Measurements from ENCODE around the gene FOLR3. TPM values are rescaled to one million over a fixed set of nuclear protein-coding genes. Genes with fewer than 3 reads are reported as not detected.
"Not testable (repeated sequence)": the region's sequence is repeated elsewhere in the genome, so short reads cannot be mapped to it uniquely, and the experiment has no call there.

FOLR3 gene
- total RNA-seq, result 1.7 TPM
- long read RNA-seq, result 0 reads

GRCh38 chr11:72135473-72135872 lies at the start of gene FOLR3:
Gene FOLR3, plus strand, starts transcription at chr11:72135725. Its CDS starts 228 bp downstream, at chr11:72135953.
- intact Hi-C loops (cut with DNase I), result not testable (repeated sequence)
- DNase-seq (ENCODE audit: missing footprints) (peak; percentile 76), ATAC-seq (peak; percentile 26)

DNA sequence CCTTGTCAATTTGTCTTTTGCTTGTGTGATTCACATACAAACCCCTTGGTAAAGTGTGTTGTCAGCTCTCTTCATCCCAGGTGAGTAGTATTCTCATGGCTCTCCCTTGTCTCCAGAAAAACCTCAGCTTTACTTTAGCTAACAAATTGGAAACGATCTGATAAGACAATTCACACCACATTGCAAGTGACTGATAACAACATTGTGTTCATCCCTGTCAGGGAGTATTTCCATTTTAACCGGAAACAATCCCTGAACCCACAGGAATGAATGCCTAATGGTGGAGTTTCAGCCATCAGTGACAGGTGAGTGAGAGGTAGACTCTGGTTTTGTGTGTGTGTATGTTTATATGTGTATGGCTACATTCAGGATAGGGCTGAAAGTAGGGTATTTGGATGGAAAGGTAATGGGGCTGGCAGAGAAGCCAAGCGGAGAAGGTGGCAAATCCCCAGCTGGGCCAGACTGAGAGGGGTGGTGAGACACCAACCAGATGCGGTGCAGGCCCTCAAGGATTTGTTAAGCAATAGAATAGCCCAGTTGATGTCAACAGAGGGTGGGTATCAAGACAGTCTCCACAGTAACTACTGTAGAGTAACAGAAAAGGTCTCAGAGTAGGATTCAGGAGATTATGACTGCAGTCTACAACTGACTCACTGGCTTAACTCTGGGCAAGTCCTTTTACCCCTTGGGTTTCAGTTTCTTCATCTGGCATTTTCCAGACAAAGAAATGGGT lies 47.3 kb upstream of the FOLR3 start:
- intact Hi-C loops (cut with DNase I), result no loop called here
- no peak for ATAC-seq

GRCh38 chr11:72091292-72091691 lies 44.2 kb upstream of the FOLR3 start:
- intact Hi-C loops (cut with DNase I), result loop anchor here (1.0 kb wide), 1 partner anchor 66 kb away; no protein-coding TSS in a partner anchor
- DNase-seq (ENCODE audit: missing footprints) (peak; percentile 76), ATAC-seq (peak; percentile 89)

More for the DNA sequence above, 47.3 kb upstream of the FOLR3 start:
- DNase-seq (ENCODE audit: missing footprints), result no peak

DNA sequence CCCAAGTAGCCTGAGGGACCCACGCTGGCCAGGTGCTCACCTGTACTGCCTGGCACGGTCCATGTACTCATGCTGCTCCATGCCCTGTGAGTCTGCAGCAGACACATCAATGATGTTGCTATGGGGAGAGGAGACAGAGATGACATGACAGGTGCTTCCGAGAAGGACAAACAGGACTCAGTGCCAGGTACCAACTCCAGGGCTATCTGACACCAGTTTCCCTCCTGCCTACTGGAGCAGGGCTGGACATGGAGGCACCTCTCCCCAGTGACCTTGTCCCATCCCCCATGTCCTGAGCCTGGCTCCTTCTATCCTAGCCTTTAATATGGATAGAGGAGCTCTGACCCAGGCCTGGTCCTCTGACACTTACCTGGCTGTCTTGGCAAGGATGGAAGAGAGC lies 36.8 kb upstream of the FOLR3 start:
- ATAC-seq (no peak), DNase-seq (ENCODE audit: missing footprints) (no peak)
- intact Hi-C loops (cut with DNase I), result no loop called here

- intact Hi-C loops (cut with DNase I), result no loop called here
- ATAC-seq (no peak), DNase-seq (ENCODE audit: missing footprints) (no peak)
These were observed 35.5 kb upstream of the FOLR3 start for GRCh38 chr11:72100009-72100408.

DNA sequence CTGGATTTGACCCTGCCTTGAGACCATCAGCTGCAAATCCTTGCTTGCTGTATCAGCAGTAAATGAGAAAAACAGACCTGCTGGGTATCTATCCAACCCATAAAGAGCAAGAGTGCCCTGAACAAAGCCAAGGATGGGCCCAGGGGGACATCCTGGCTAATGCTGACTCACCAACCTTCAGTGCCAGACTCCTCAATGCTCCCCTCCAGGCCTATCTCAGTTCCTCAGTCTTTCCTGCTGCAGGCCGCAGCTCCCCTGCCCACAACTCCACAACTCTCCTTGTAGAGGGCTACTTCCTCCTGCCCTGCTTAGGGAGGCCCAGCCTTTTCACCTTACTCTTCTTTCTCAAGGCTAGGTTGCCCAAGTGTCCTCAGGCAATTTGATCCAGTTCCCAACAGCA lies 35.1 kb upstream of the FOLR3 start:
- ATAC-seq (no peak), DNase-seq (ENCODE audit: missing footprints) (no peak)
- intact Hi-C loops (cut with DNase I), result no loop called here

GRCh38 chr11:72102162-72102561 lies 33.4 kb upstream of the FOLR3 start:
- intact Hi-C loops (cut with DNase I), result loop anchor here (2.0 kb wide), 2 partner anchors 61 to 121 kb away; no protein-coding TSS in a partner anchor
- no peak for ATAC-seq
- no peak for DNase-seq (ENCODE audit: missing footprints)

DNA sequence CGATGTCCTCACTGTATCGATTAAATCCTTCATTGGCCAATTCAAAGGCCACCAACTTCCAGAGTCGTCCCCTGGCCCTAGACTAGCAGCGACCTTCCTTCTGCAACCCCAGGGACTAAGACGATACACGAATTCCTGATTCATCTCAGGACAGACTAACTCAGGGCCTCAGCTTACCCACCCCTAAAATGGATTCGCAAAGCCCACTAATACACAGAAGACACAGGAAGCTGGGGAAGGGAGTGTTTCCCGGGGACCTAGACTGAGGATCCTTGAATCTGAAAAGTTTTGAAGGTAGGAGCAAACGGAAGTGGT lies 32.9 kb upstream of the FOLR3 start:
- no peak for DNase-seq (ENCODE audit: missing footprints)
- no peak for ATAC-seq
- intact Hi-C loops (cut with DNase I), result loop anchor here (2.0 kb wide), 2 partner anchors 62 to 120 kb away; no protein-coding TSS in a partner anchor

DNA sequence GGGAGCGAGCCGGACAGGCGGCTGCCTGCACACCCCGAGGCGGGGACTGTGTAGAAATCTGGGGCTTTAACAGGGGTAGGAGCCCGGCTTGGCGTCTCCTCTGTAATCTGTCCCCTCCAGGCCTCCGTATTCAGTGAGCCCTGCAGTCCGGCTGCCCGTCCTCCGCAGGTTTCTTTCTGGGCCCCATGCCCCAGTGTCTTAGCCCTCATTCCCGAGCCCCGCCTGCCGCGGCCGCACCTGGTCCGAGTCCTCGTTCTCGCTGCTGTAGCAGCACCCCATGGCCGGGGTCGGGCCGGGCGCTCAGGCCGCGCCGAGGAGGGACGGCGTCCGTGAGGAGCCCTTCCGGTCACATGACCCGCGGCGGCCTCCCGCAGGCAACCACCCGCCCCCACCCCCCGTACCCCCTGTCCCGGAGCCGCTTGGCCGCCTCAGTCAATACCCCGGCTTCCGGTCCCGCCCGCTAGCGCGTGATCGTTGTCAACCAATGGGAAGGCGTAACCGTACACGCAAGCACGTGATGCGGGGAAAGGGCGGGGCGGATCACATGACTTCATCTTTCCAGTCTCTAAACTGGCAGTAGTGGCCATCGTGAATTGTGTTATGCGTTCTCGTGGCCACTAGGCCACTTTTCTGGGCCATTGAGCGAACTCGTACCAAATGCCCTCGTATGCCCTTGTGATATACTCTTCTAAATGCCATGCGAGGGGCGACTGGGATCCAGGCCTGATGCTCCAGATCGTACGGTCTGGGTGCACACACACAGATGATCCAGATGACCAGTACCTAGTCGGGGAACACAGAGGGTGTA lies 32.4 kb upstream of the FOLR3 start, which contains the start of gene LAMTOR1:
Gene LAMTOR1 (minus strand): TSS at position 352 of the 808 bp plus-strand sequence. CDS start 73 bp downstream, at position 279.
- intact Hi-C loops (cut with DNase I), result loop anchor here (1.0 to 2.0 kb wide), 3 partner anchors 9 to 120 kb away; partner anchors contain the start of gene ANAPC15
- DNase-seq (ENCODE audit: missing footprints), result peak; percentile 100
- peak; percentile 99 for ATAC-seq

- intact Hi-C loops (cut with DNase I), result loop anchor here (1.0 to 2.0 kb wide), 3 partner anchors 9 to 119 kb away; partner anchors contain the start of gene ANAPC15
- ATAC-seq (no peak), DNase-seq (ENCODE audit: missing footprints) (no peak)
These were observed 31.8 kb upstream of the FOLR3 start for GRCh38 chr11:72103754-72104167.

GRCh38 chr11:72105888-72106287 lies 29.6 kb upstream of the FOLR3 start, which contains the start of gene TOMT:
Gene TOMT, plus strand, starts transcription at chr11:72105924. Its CDS starts 28 bp downstream, at chr11:72105952.
- DNase-seq (ENCODE audit: missing footprints) (no peak), ATAC-seq (no peak)
- intact Hi-C loops (cut with DNase I), result no loop called here

DNA sequence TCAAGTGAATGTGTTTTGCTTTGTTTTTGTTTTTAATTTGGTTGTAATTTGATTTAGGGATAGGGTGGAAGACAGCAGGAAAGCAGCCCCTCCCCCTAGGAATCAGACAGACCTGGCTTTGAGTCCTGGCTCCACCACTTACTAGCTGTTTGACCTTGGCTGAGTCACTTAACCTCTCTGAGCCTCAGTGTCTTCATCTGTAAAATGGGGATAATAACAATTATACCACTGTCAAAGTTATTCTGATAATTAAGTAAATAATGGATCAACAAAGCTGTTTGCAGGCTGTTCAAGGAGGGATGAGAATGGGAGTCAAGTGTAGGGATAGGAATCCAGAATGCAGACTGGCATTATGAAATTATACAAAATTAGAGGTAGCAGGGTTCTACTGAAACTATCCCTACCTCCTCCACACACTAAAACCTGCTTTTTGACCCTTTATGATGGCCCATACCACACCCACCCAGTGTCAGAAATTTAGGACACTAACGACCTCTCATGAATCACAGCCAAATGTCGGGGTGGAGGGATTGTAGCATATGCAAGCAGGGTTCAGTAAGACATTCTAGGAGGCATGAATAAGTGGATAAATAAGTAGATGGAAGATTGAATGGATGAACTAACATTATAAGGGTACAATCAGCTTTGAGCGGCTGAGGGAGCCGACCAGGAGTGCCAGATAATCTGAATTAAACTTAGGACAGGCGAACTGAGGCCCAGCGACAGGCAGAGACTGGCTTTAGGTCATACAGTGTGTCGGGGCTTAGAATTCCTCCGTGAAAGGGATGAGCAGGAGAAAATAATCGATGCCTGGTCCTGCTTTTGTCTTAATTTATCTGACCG lies 24.0 kb upstream of the FOLR3 start:
- intact Hi-C loops (cut with DNase I), result loop anchor here (1.0 to 10.0 kb wide), 4 partner anchors 8 to 323 kb away; partner anchors contain the start of genes CLPB, LAMTOR1, LRRC51 and NUMA1
- DNase-seq (ENCODE audit: missing footprints) (no peak), ATAC-seq (no peak)

- intact Hi-C loops (cut with DNase I), result loop anchor here (1.0 to 10.0 kb wide), 4 partner anchors 9 to 322 kb away; partner anchors contain the start of genes CLPB, LAMTOR1, LRRC51 and NUMA1
- ATAC-seq (peak; percentile 94), DNase-seq (ENCODE audit: missing footprints) (peak; percentile 98)
These were observed 23.2 kb upstream of the FOLR3 start, which contains the start of gene ANAPC15 for GRCh38 chr11:72112143-72112977. Gene ANAPC15, minus strand, starts transcription at chr11:72112695. Its CDS starts 1,419 bp downstream, at chr11:72111276.

- intact Hi-C loops (cut with DNase I), result loop anchor here (1.0 to 10.0 kb wide), 4 partner anchors 10 to 322 kb away; partner anchors contain the start of genes CLPB, LAMTOR1, LRRC51 and NUMA1
- DNase-seq (ENCODE audit: missing footprints) (no peak), ATAC-seq (no peak)
These were observed 22.3 kb upstream of the FOLR3 start for GRCh38 chr11:72112978-72113808.

GRCh38 chr11:72114570-72114969 lies 21.0 kb upstream of the FOLR3 start:
- intact Hi-C loops (cut with DNase I), result loop anchor here (5.0 to 10.0 kb wide), 2 partner anchors 182 to 320 kb away; partner anchors contain the start of gene CLPB
- ATAC-seq, result no peak
- DNase-seq (ENCODE audit: missing footprints), result no peak

GRCh38 chr11:72116019-72116755 lies 19.3 kb upstream of the FOLR3 start:
- no peak for ATAC-seq
- no peak for DNase-seq (ENCODE audit: missing footprints)
- intact Hi-C loops (cut with DNase I), result loop anchor here (10.0 kb wide), 1 partner anchor 319 kb away; the partner anchor contains the start of gene CLPB

Data from Right ventricle myocardium inferior (tissue), 1 donor.